Liver (tissue), 3 donors: ENCODE measurements around the gene ARHGAP21.

ENCODE experiments used
- EGR1 ChIP-seq, 2 donors: IDR thresholded peaks; 2 replicates each; pipeline ENCODE4 v1.6.1; 2016 to 2018; ENCODE audit warnings: antibody characterized with exemption in 2 of 2, low read depth in 2 of 2
- FOXA1 ChIP-seq: IDR thresholded peaks from 2 replicates; pipeline ENCODE4 v1.6.1; 2016; ENCODE audit warnings: antibody characterized with exemption
- FOXA2 ChIP-seq: IDR thresholded peaks from 2 replicates; pipeline ENCODE4 v1.6.1; 2016; ENCODE audit warnings: antibody characterized with exemption
- HNF4G ChIP-seq: IDR thresholded peaks from 2 replicates; pipeline ENCODE4 v1.6.1; 2016; ENCODE audit warnings: antibody characterized with exemption
- JUND ChIP-seq, 2 donors: IDR thresholded peaks; 2 replicates each; pipeline ENCODE4 v1.6.1; 2016; ENCODE audit warnings: antibody characterized with exemption in 2 of 2
- NR2F2 ChIP-seq: IDR thresholded peaks from 2 replicates; pipeline ENCODE4 v1.6.1; 2016; ENCODE audit warnings: antibody characterized with exemption
- RAD21 ChIP-seq, 2 donors: IDR thresholded peaks; 2 replicates each; pipeline ENCODE4 v1.6.1; 2016; ENCODE audit warnings: antibody characterized with exemption in 2 of 2, mild to moderate bottlenecking in 2 of 2
- RXRA ChIP-seq, 2 donors: IDR thresholded peaks; 2 replicates each; pipeline ENCODE4 v1.6.1; 2017 to 2018; ENCODE audit warnings: antibody characterized with exemption in 2 of 2, mild to moderate bottlenecking in 1 of 2
- SP1 ChIP-seq: IDR thresholded peaks from 2 replicates; pipeline ENCODE4 v1.6.1; 2018; ENCODE audit warnings: antibody characterized with exemption, mild to moderate bottlenecking
- YY1 ChIP-seq: IDR thresholded peaks from 2 replicates; pipeline ENCODE4 v1.6.1; 2016; ENCODE audit warnings: antibody characterized with exemption, mild to moderate bottlenecking
- TF ChIP-seq, protein P1 (sequence below): fragments of 150-350 bp; IDR thresholded peaks from 2 replicates; pipeline ENCODE4 v1.5.1; 2017; ENCODE audit warnings: improper control_type of control experiment, low read depth, low read length; ENCODE audit not compliant: missing input control
- TF ChIP-seq, protein P2 (sequence below): IDR thresholded peaks from 2 replicates; pipeline ENCODE4 v1.6.1; 2016; ENCODE audit warnings: antibody characterized with exemption
- TF ChIP-seq, protein P3 (sequence below): IDR thresholded peaks from 2 replicates; pipeline ENCODE4 v1.6.1; 2016; ENCODE audit warnings: antibody characterized with exemption, mild to moderate bottlenecking
- TF ChIP-seq, protein P4 (sequence below): IDR thresholded peaks from 2 replicates; pipeline ENCODE4 v1.6.1; 2016; ENCODE audit warnings: antibody characterized with exemption
- donor health status: healthy.
- donor health status: healthy.

DNA sequence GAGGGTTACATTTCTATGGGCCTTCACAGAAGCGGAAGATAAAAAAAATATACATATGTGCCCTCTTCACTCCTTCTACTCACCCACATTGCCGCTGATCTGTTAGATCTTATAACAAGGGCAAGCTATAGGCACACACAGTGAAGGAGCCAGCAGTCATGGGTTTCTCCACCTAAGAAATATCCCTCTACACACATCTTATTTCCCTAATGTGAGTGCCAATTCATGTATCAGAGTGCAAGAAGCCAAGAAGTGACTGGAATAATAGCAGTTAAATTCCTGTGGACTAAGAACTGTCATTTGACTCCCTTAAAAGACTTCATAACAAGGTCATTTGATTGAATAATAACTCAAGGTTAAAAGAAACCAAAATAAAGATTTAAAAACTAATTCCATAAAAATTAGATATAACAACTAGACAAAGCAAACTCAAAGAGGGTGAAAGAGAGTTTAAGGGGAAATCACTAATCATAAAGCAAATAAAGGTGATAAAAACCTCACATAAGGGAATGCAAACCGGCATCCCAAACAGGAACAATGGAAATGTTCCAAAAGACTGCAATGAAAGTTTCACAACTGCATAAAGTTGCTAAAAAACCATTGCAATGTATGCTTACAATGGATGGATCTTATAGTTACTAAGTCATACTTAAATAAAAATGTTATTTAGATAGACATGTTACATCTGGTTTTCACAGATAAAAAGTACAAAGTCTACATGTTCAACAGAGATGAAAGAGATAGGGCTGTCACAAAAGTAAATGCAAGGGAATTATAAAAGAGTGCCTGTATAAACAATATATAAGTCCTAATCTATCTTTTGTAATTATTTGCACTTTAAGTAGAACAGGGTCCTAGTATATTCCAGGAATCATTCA is 42.8 kb downstream of the ARHGAP21 start:
- TF ChIP-seq HNF4G = no peak
- TF ChIP-seq, protein P1, sequence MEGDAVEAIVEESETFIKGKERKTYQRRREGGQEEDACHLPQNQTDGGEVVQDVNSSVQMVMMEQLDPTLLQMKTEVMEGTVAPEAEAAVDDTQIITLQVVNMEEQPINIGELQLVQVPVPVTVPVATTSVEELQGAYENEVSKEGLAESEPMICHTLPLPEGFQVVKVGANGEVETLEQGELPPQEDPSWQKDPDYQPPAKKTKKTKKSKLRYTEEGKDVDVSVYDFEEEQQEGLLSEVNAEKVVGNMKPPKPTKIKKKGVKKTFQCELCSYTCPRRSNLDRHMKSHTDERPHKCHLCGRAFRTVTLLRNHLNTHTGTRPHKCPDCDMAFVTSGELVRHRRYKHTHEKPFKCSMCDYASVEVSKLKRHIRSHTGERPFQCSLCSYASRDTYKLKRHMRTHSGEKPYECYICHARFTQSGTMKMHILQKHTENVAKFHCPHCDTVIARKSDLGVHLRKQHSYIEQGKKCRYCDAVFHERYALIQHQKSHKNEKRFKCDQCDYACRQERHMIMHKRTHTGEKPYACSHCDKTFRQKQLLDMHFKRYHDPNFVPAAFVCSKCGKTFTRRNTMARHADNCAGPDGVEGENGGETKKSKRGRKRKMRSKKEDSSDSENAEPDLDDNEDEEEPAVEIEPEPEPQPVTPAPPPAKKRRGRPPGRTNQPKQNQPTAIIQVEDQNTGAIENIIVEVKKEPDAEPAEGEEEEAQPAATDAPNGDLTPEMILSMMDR = no peak
- TF ChIP-seq, protein P2, sequence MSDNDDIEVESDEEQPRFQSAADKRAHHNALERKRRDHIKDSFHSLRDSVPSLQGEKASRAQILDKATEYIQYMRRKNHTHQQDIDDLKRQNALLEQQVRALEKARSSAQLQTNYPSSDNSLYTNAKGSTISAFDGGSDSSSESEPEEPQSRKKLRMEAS = no peak
- TF ChIP-seq, protein P3, sequence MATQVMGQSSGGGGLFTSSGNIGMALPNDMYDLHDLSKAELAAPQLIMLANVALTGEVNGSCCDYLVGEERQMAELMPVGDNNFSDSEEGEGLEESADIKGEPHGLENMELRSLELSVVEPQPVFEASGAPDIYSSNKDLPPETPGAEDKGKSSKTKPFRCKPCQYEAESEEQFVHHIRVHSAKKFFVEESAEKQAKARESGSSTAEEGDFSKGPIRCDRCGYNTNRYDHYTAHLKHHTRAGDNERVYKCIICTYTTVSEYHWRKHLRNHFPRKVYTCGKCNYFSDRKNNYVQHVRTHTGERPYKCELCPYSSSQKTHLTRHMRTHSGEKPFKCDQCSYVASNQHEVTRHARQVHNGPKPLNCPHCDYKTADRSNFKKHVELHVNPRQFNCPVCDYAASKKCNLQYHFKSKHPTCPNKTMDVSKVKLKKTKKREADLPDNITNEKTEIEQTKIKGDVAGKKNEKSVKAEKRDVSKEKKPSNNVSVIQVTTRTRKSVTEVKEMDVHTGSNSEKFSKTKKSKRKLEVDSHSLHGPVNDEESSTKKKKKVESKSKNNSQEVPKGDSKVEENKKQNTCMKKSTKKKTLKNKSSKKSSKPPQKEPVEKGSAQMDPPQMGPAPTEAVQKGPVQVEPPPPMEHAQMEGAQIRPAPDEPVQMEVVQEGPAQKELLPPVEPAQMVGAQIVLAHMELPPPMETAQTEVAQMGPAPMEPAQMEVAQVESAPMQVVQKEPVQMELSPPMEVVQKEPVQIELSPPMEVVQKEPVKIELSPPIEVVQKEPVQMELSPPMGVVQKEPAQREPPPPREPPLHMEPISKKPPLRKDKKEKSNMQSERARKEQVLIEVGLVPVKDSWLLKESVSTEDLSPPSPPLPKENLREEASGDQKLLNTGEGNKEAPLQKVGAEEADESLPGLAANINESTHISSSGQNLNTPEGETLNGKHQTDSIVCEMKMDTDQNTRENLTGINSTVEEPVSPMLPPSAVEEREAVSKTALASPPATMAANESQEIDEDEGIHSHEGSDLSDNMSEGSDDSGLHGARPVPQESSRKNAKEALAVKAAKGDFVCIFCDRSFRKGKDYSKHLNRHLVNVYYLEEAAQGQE = no peak
- no peak for TF ChIP-seq YY1
- TF ChIP-seq RXRA (IDR thresholded peaks at IDR 0.05) = no peak
- TF ChIP-seq RAD21 (IDR thresholded peaks at IDR 0.05) = no peak
- no peak for TF ChIP-seq SP1
- no peak for TF ChIP-seq EGR1 (IDR thresholded peaks at IDR 0.05; ENCODE audit: low read depth in 2 of 2)
- no peak for TF ChIP-seq NR2F2
- TF ChIP-seq FOXA1 = no peak
- TF ChIP-seq JUND (IDR thresholded peaks at IDR 0.05) = no peak
- no peak for TF ChIP-seq FOXA2
- TF ChIP-seq, protein P4, sequence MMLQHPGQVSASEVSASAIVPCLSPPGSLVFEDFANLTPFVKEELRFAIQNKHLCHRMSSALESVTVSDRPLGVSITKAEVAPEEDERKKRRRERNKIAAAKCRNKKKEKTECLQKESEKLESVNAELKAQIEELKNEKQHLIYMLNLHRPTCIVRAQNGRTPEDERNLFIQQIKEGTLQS = no peak
